A549 (cell line): Measurements from ENCODE around the gene ADAM10.

ENCODE experiments used
- CTCF ChIP-seq: fragments of >200 bp; sonication (Bioruptor Twin); formaldehyde crosslinking; IDR thresholded peaks from 3 replicates; pipeline ENCODE4 v1.5.1; 2016
- MAZ ChIP-seq: fragments of 150-350 bp; IDR thresholded peaks from 2 replicates; pipeline ENCODE4 v1.6.1; 2014; ENCODE audit warnings: antibody characterized with exemption, low read depth, low read length, borderline replicate concordance
- POLR2A ChIP-seq: IDR thresholded peaks from 2 replicates; pipeline ENCODE4 v1.6.1; 2012; ENCODE audit warnings: mild to moderate bottlenecking, low read length
- POLR2AphosphoS2 ChIP-seq: conservative IDR thresholded peaks from 2 replicates; pipeline ENCODE4 v1.6.1; 2012; ENCODE audit warnings: low read length, improper control_type of control experiment, inconsistent platforms
- RFX5 ChIP-seq: fragments of 450-650 bp; IDR thresholded peaks from 2 replicates; pipeline ENCODE4 v1.7.1; 2014; ENCODE audit warnings: antibody characterized with exemption, mild to moderate bottlenecking, moderate library complexity
- SMC3 ChIP-seq: fragments of >200 bp; sonication (Bioruptor Twin); formaldehyde crosslinking; IDR thresholded peaks from 3 replicates; pipeline ENCODE4 v1.6.1; 2018; ENCODE audit warnings: inconsistent platforms
- USF2 ChIP-seq: fragments of 450-650 bp; IDR thresholded peaks from 2 replicates; pipeline ENCODE4 v1.6.1; 2014; ENCODE audit warnings: antibody characterized with exemption

- no peak for TF ChIP-seq RFX5
- TF ChIP-seq CTCF = no peak
- TF ChIP-seq MAZ = no peak
- no peak for TF ChIP-seq USF2
- TF ChIP-seq POLR2AphosphoS2 = no peak
- no peak for TF ChIP-seq POLR2A
- no peak for TF ChIP-seq SMC3
These were observed 174.3 kb downstream of the ADAM10 start for GRCh38 chr15:58575045-58575786.
